GM23338 (cell line): ENCODE measurements around the gene RNF217. TPM values are rescaled to one million over a fixed set of nuclear protein-coding genes. Genes with fewer than 3 reads are reported as not detected.
"Not testable (repeated sequence)": the region's sequence is repeated elsewhere in the genome, so short reads cannot be mapped to it uniquely, and the experiment has no call there.

Source experiments
- ATAC-seq: fragments of 200-7000 bp; cut with Tn5 transposase; 3 replicates; pipeline ENCODE4 v1.9.1; 2020
- DNase-seq: peaks from one replicate; pipeline ENCODE4 v3.0.0-alpha.2; 2015; ENCODE audit warnings: low spot score
- H2AFZ ChIP-seq: fragments of 200-600 bp; sonication (generic); 2 replicates; pipeline ENCODE4 v1.8.0; 2016; ENCODE audit warnings: antibody characterized with exemption, mild to moderate bottlenecking, moderate library complexity
- H3F3A ChIP-seq: fragments of 200-600 bp; sonication (generic); replicated peaks from 2 replicates; pipeline ENCODE4 v1.8.0; 2017; ENCODE audit warnings: antibody characterized with exemption, mixed run types, low read depth
- H3K27ac ChIP-seq: fragments of 200-600 bp; sonication (generic); 2 replicates; pipeline ENCODE4 v1.6.1; 2016; ENCODE audit warnings: low read depth
- H3K27me3 ChIP-seq: fragments of 200-600 bp; sonication (generic); 2 replicates; pipeline ENCODE4 v1.8.0; 2016; ENCODE audit warnings: mild to moderate bottlenecking, mixed run types, moderate library complexity; ENCODE audit not compliant: insufficient read depth
- H3K36me3 ChIP-seq: fragments of 200-600 bp; sonication (generic); 2 replicates; pipeline ENCODE4 v1.8.0; 2016; ENCODE audit warnings: mild to moderate bottlenecking; ENCODE audit not compliant: insufficient read depth
- H3K4me1 ChIP-seq: fragments of 200-600 bp; sonication (generic); 2 replicates; pipeline ENCODE4 v1.8.0; 2016; ENCODE audit warnings: mild to moderate bottlenecking, moderate library complexity; ENCODE audit not compliant: insufficient read depth
- H3K4me2 ChIP-seq: fragments of 200-600 bp; sonication (generic); 2 replicates; pipeline ENCODE4 v1.7.1; 2017; ENCODE audit warnings: mixed run types
- H3K4me3 ChIP-seq: fragments of 200-600 bp; sonication (generic); 2 replicates; pipeline ENCODE4 v1.6.1; 2016; ENCODE audit warnings: mixed run types
- H3K79me2 ChIP-seq: fragments of 200-600 bp; sonication (generic); replicated peaks from 2 replicates; pipeline ENCODE4 v1.8.0; 2017; ENCODE audit warnings: mild to moderate bottlenecking; ENCODE audit not compliant: insufficient read depth
- H3K9me2 ChIP-seq: fragments of 200-600 bp; sonication (generic); 2 replicates; pipeline ENCODE4 v1.8.0; 2017; ENCODE audit not compliant: insufficient read depth
- H4K20me1 ChIP-seq: fragments of 200-600 bp; sonication (generic); replicated peaks from 2 replicates; pipeline ENCODE4 v1.8.0; 2017; ENCODE audit warnings: mild to moderate bottlenecking; ENCODE audit not compliant: insufficient read depth
- H3K27ac Mint-ChIP-seq: 2 replicates; pipeline ENCODE4 v1.8.0; 2020; ENCODE audit warnings: inconsistent platforms, mild to moderate bottlenecking, moderate library complexity, mixed read lengths
- H3K27me3 Mint-ChIP-seq: 3 replicates; pipeline ENCODE4 v1.8.0; 2022; ENCODE audit warnings: low read depth, mild to moderate bottlenecking, moderate library complexity, mixed read lengths, inconsistent platforms; ENCODE audit not compliant: insufficient read depth, poor library complexity
- H3K36me3 Mint-ChIP-seq: 3 replicates; pipeline ENCODE4 v1.8.0; 2021; ENCODE audit warnings: low read depth, mild to moderate bottlenecking, inconsistent platforms, moderate library complexity, mixed read lengths
- H3K4me1 Mint-ChIP-seq: 3 replicates; pipeline ENCODE4 v1.8.0; 2020; ENCODE audit warnings: mild to moderate bottlenecking, inconsistent platforms, mixed read lengths
- H3K4me3 Mint-ChIP-seq: 3 replicates; pipeline ENCODE4 v1.8.0; 2021; ENCODE audit warnings: moderate library complexity, mild to moderate bottlenecking, inconsistent platforms, mixed read lengths
- H3K9me3 Mint-ChIP-seq: 3 replicates; pipeline ENCODE4 v1.8.0; 2020; ENCODE audit warnings: moderate library complexity, mild to moderate bottlenecking, inconsistent platforms, mixed read lengths
- CREB1 ChIP-seq: fragments of 250-450 bp; sonication (Bioruptor Pico); IDR thresholded peaks from 2 replicates; pipeline ENCODE4 v1.5.0; 2020; ENCODE audit warnings: low read depth, mild to moderate bottlenecking, moderate library complexity
- ETS1 ChIP-seq: IDR thresholded peaks from 2 replicates; pipeline ENCODE4 v1.6.1; 2016; ENCODE audit warnings: antibody characterized with exemption
- EZH2 ChIP-seq: fragments of 200-600 bp; sonication (generic); IDR thresholded peaks from one replicate; pipeline ENCODE4 v1.8.0; 2017; ENCODE audit warnings: antibody characterized with exemption, mild to moderate bottlenecking, low read depth; ENCODE audit not compliant: unreplicated experiment
- JUNB ChIP-seq: IDR thresholded peaks from one replicate; pipeline ENCODE4 v1.6.1; 2016; ENCODE audit warnings: antibody characterized with exemption; ENCODE audit not compliant: unreplicated experiment
- REST ChIP-seq: IDR thresholded peaks from one replicate; pipeline ENCODE4 v1.6.1; 2018; ENCODE audit warnings: antibody characterized with exemption; ENCODE audit not compliant: unreplicated experiment
- STAT1 ChIP-seq: IDR thresholded peaks from one replicate; pipeline ENCODE4 v1.6.1; 2016; ENCODE audit warnings: antibody characterized with exemption; ENCODE audit not compliant: unreplicated experiment
- polyA plus RNA-seq: library from polyadenylated mRNA; unstranded; fragments of >200 nt; fragmentation: Nextera tagmentation; extraction: Ambion mirVana; gene quantifications from 2 replicates; pipeline ENCODE4 v1.2.1, GENCODE V29; 2016
- total RNA-seq: library from RNA; depleted of rRNA; stranded (reverse); fragments of >200 nt; shearing (Covaris generic); gene quantifications from 2 replicates; pipeline ENCODE4 v1.2.3, GENCODE V29; 2014

RNF217 gene
- total and polyA plus RNA-seq, 2 experiments from 2014 or later, result 1.7 to 6.2 TPM

- H3K4me3 Mint-ChIP-seq, result no peak overlapping the region
- Histone ChIP-seq H3K4me3 (no peak overlapping the region), H2AFZ (no peak overlapping the region), H3K27me3 (no peaks in the 10 kb centered on the region), H3K4me2 (no peak overlapping the region), H3K9me2 (peaks cover 10% of the 10 kb centered on the region; the same call in 1 of the 2 replicates), H3K36me3 (no peaks in the 10 kb centered on the region), H3K27ac (no peak overlapping the region), H3F3A (no peaks in the 10 kb centered on the region), H3K79me2 (no peaks in the 10 kb centered on the region), H3K4me1 (no peaks in the 10 kb centered on the region), H4K20me1 (no peaks in the 10 kb centered on the region)
- H3K27me3 Mint-ChIP-seq, result peaks cover 5% of the 10 kb centered on the region
- DNase-seq, result no peak
- H3K36me3 Mint-ChIP-seq, result peaks cover 17% of the 10 kb centered on the region; the same call in 2 of the 3 replicates
- no peak for ATAC-seq
- peaks cover 27% of the 10 kb centered on the region for H3K9me3 Mint-ChIP-seq
- 0 out of 3 replicates have a peak, but pooled peaks cover 4% of the 10 kb centered on the region for H3K4me1 Mint-ChIP-seq
- no peak overlapping the region for H3K27ac Mint-ChIP-seq
- TF ChIP-seq CREB1 (CRISPR knock-in tag) (no peak), EZH2 (no peak), JUNB (no peak), REST (no peak), ETS1 (no peak), STAT1 (no peak)
These were observed 44.5 kb upstream of the RNF217 start for GRCh38 chr6:124917769-124918168.

- not testable (repeated sequence) for H3K4me1 ChIP-seq, H3K4me3 Mint-ChIP-seq, H3K4me2 ChIP-seq, H3K4me3 ChIP-seq, DNase-seq, H3K36me3 ChIP-seq, ATAC-seq, H3K79me2 ChIP-seq, H3K27ac ChIP-seq, H2AFZ ChIP-seq, H3K27me3 Mint-ChIP-seq, H3K27me3 ChIP-seq, H3F3A ChIP-seq, H4K20me1 ChIP-seq, H3K27ac Mint-ChIP-seq, H3K4me1 Mint-ChIP-seq, H3K9me2 ChIP-seq
- Mint-ChIP-seq H3K36me3 (peaks cover 20% of the 10 kb centered on the region; the same call in 2 of the 3 replicates), H3K9me3 (peaks cover 27% of the 10 kb centered on the region)
These were observed 42.5 kb upstream of the RNF217 start for GRCh38 chr6:124919703-124920102.
